BLaER1 (cell line): Measurements from ENCODE around the gene PSMD8.

Source experiments
- H3K27ac ChIP-seq: shearing (Covaris generic); formaldehyde crosslinking; 2 replicates; pipeline ENCODE4 v1.8.1; 2022
- H3K27me3 ChIP-seq: shearing (Covaris generic); formaldehyde crosslinking; 2 replicates; pipeline ENCODE4 v1.8.1; 2022
- H3K36me3 ChIP-seq: shearing (Covaris generic); formaldehyde crosslinking; 2 replicates; pipeline ENCODE4 v1.8.1; 2022
- H3K4me1 ChIP-seq: shearing (Covaris generic); formaldehyde crosslinking; 2 replicates; pipeline ENCODE4 v1.8.1; 2022
- H3K4me2 ChIP-seq: shearing (Covaris generic); formaldehyde crosslinking; 2 replicates; pipeline ENCODE4 v1.8.1; 2022
- H3K4me3 ChIP-seq: shearing (Covaris generic); formaldehyde crosslinking; 2 replicates; pipeline ENCODE4 v1.8.1; 2022
- H3K9ac ChIP-seq: shearing (Covaris generic); formaldehyde crosslinking; 2 replicates; pipeline ENCODE4 v1.8.1; 2022
- H3K9me3 ChIP-seq: shearing (Covaris generic); formaldehyde crosslinking; 2 replicates; pipeline ENCODE4 v1.8.1; 2022
- H4K20me1 ChIP-seq: shearing (Covaris generic); formaldehyde crosslinking; 2 replicates; pipeline ENCODE4 v1.8.1; 2022
- Cebpa-rat ChIP-seq: shearing (Covaris generic); IDR thresholded peaks from 2 replicates; pipeline ENCODE4 v1.8.1; 2022

Gene PSMD8

GRCh38 chr19:38376576-38376975 lies 2.2 kb downstream of the PSMD8 start:
- Histone ChIP-seq H3K4me1 (peaks cover 22% of the 10 kb centered on the region), H3K36me3 (peaks cover 55% of the 10 kb centered on the region), H3K27me3 (no peaks in the 10 kb centered on the region), H3K9me3 (no peaks in the 10 kb centered on the region), H4K20me1 (peaks cover 63% of the 10 kb centered on the region), H3K27ac (no peak overlapping the region), H3K4me3 (no peak overlapping the region), H3K4me2 (peak overlapping the region; percentile 99), H3K9ac (no peak overlapping the region)
- TF ChIP-seq Cebpa-rat = no peak

- Histone ChIP-seq H3K27me3 (no peaks in the 10 kb centered on the region), H3K27ac (no peak overlapping the region), H3K9ac (no peak overlapping the region), H3K4me1 (peaks cover 22% of the 10 kb centered on the region), H3K9me3 (no peaks in the 10 kb centered on the region), H3K4me3 (no peak overlapping the region), H3K36me3 (peaks cover 59% of the 10 kb centered on the region), H3K4me2 (0 out of 2 replicates have a peak overlapping the region, but pooled peaks have one; percentile 99), H4K20me1 (peaks cover 67% of the 10 kb centered on the region)
- TF ChIP-seq Cebpa-rat = no peak
Measured at GRCh38 chr19:38377052-38377451, 2.7 kb downstream of the PSMD8 start.

- no peak for TF ChIP-seq Cebpa-rat
- Histone ChIP-seq H4K20me1 (peaks cover 86% of the 10 kb centered on the region), H3K4me2 (no peak overlapping the region), H3K4me1 (peaks cover 19% of the 10 kb centered on the region), H3K4me3 (no peak overlapping the region), H3K27me3 (no peaks in the 10 kb centered on the region; the same call in 1 of the 2 replicates), H3K9ac (no peak overlapping the region), H3K9me3 (no peaks in the 10 kb centered on the region), H3K27ac (no peak overlapping the region), H3K36me3 (peaks cover 78% of the 10 kb centered on the region)
Measured at GRCh38 chr19:38378866-38379265, 4.5 kb downstream of the PSMD8 start.

- Histone ChIP-seq H3K9me3 (no peaks in the 10 kb centered on the region), H3K27ac (no peak overlapping the region), H3K4me3 (no peak overlapping the region), H3K4me1 (peaks cover 19% of the 10 kb centered on the region), H3K36me3 (peaks cover 99% of the 10 kb centered on the region), H3K27me3 (peaks cover 22% of the 10 kb centered on the region), H3K4me2 (no peak overlapping the region), H3K9ac (no peak overlapping the region), H4K20me1 (peaks cover 99% of the 10 kb centered on the region)
- no peak for TF ChIP-seq Cebpa-rat
Measured at GRCh38 chr19:38381138-38381537, 6.8 kb downstream of the PSMD8 start.

GRCh38 chr19:38383184-38383583 lies 8.8 kb downstream of the PSMD8 start:
- H3K4me1 ChIP-seq = peaks cover 26% of the 10 kb centered on the region
- no peak for TF ChIP-seq Cebpa-rat
- H3K9me3 ChIP-seq = no peaks in the 10 kb centered on the region
- H3K36me3 ChIP-seq = peaks cover 83% of the 10 kb centered on the region
- H3K27me3 ChIP-seq = peaks cover 42% of the 10 kb centered on the region
- no peak overlapping the region for H3K9ac ChIP-seq
- H3K27ac ChIP-seq = no peak overlapping the region
- H4K20me1 ChIP-seq = peaks cover 93% of the 10 kb centered on the region
- no peak overlapping the region for H3K4me2 ChIP-seq
- H3K4me3 ChIP-seq = no peak overlapping the region

GRCh38 chr19:38383743-38384142 lies 9.4 kb downstream of the PSMD8 start:
- Histone ChIP-seq H3K27ac (no peak overlapping the region), H3K9ac (no peak overlapping the region), H3K9me3 (no peaks in the 10 kb centered on the region), H3K4me3 (no peak overlapping the region), H3K4me1 (peaks cover 27% of the 10 kb centered on the region), H4K20me1 (peaks cover 88% of the 10 kb centered on the region), H3K27me3 (peaks cover 48% of the 10 kb centered on the region), H3K4me2 (no peak overlapping the region), H3K36me3 (peaks cover 77% of the 10 kb centered on the region)
- TF ChIP-seq Cebpa-rat = no peak

- Histone ChIP-seq H3K9me3 (no peaks in the 10 kb centered on the region), H3K27ac (no peak overlapping the region), H4K20me1 (peaks cover 87% of the 10 kb centered on the region), H3K4me3 (no peak overlapping the region), H3K4me2 (no peak overlapping the region), H3K36me3 (peaks cover 71% of the 10 kb centered on the region), H3K27me3 (peaks cover 54% of the 10 kb centered on the region), H3K4me1 (peaks cover 32% of the 10 kb centered on the region), H3K9ac (no peak overlapping the region)
- TF ChIP-seq Cebpa-rat = no peak
Measured at GRCh38 chr19:38384209-38385027, 10.0 kb downstream of the PSMD8 start.

GRCh38 chr19:38385057-38385803 lies 10.9 kb downstream of the PSMD8 start:
- Histone ChIP-seq H3K9ac (no peak overlapping the region), H3K27ac (no peak overlapping the region), H3K4me3 (no peak overlapping the region), H3K9me3 (no peaks in the 10 kb centered on the region), H3K4me1 (peaks cover 32% of the 10 kb centered on the region), H3K4me2 (peak overlapping the region; percentile 91; the same call in 1 of the 2 replicates), H3K36me3 (peaks cover 63% of the 10 kb centered on the region), H4K20me1 (peaks cover 79% of the 10 kb centered on the region), H3K27me3 (peaks cover 63% of the 10 kb centered on the region)
- TF ChIP-seq Cebpa-rat = no peak

- Histone ChIP-seq H3K4me3 (no peak overlapping the region), H3K9me3 (no peaks in the 10 kb centered on the region), H3K4me2 (peak overlapping the region; percentile 91), H3K27ac (no peak overlapping the region), H3K9ac (no peak overlapping the region), H3K27me3 (peaks cover 69% of the 10 kb centered on the region), H4K20me1 (peaks cover 75% of the 10 kb centered on the region), H3K36me3 (peaks cover 56% of the 10 kb centered on the region), H3K4me1 (peaks cover 32% of the 10 kb centered on the region)
- TF ChIP-seq Cebpa-rat = no peak
Measured at GRCh38 chr19:38385804-38386257, 11.5 kb downstream of the PSMD8 start.
